Spleen (tissue), 7 donors: ENCODE data around the gene SLC34A3.

Experiments
- CTCF ChIP-seq, 11 experiments: fragments of 200-600 bp in 7 of 11; fragments of 450-650 bp in 4 of 11; sonication (generic) in 4 of 11; IDR thresholded peaks in 8 of 11; conservative IDR thresholded peaks in 3 of 11; 1 replicate in 7 of 11; 2 replicates in 4 of 11; pipeline versions ENCODE4 v1.4.0 to v1.8.0; 2016 to 2021; ENCODE audit warnings: antibody characterized with exemption in 11 of 11, inconsistent platforms in 4 of 11, mild to moderate bottlenecking in 1 of 11
- POLR2A ChIP-seq, 3 donors: fragments of 450-650 bp; IDR thresholded peaks; one replicate each; pipeline ENCODE4 v1.5.1; 2017; ENCODE audit warnings: antibody characterized with exemption in 3 of 3, mild to moderate bottlenecking in 1 of 3
- POLR2AphosphoS5 ChIP-seq, 3 donors: sonication (generic); formaldehyde crosslinking; IDR thresholded peaks; one replicate each; pipeline ENCODE4 v1.5.1; 2017; ENCODE audit warnings: antibody characterized with exemption in 3 of 3
- donor health status: DM: no; HTN: no; CAD: no; lungs with moderate emphysema.
- donor health status: DM: no; HTN: no; CAD: no.
- donor health status: DM: no; HTN: no; CAD: no.

DNA sequence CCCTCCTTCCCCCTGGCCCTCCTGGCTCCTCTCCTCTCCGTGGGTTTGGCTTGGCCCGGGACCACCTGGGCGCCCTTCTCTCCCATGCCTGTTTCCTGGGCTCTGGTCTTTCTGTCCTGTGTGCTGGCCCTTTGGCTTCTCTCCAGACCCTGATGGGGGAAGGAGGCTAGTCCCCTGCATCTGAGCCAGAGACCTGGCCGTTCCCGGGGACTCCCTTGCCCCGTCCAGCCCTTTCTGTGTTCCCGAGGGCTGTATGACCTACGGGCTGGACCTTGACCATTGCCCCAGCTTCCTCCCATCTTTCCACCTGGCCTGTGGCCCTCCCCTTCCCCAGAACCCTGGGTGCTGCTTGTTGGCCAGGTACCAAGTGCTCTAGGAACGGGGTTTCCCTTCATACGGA is 32.8 kb downstream of the SLC34A3 start:
- TF ChIP-seq POLR2A (IDR thresholded peaks at IDR 0.05) (no peak), POLR2AphosphoS5 (IDR thresholded peaks at IDR 0.05) (no peak), CTCF (IDR thresholded peaks at IDR 0.05 in 8 of 11, conservative IDR thresholded peaks at IDR 0.05 in 3 of 11) (no peak)
